Loucy (cell line): ENCODE data around the gene MMP24OS.

Source experiments
- CTCF ChIP-seq: fragments of 200-600 bp; sonication (generic); conservative IDR thresholded peaks from 2 replicates; pipeline ENCODE4 v1.5.1; 2014; ENCODE audit warnings: mild to moderate bottlenecking, antibody characterized with exemption, low read length
- EZH2phosphoT487 ChIP-seq: fragments of 200-600 bp; IDR thresholded peaks from 2 replicates; pipeline ENCODE4 v1.6.1; 2018; ENCODE audit warnings: antibody characterized with exemption, mild to moderate bottlenecking, moderate library complexity, borderline replicate concordance

GRCh38 chr20:35271904-35272303 is 6.0 kb downstream of the MMP24OS start:
- TF ChIP-seq CTCF (no peak), EZH2phosphoT487 (no peak)
